ENCODE results near the gene ZNF254. TPM values are rescaled to one million over a fixed set of nuclear protein-coding genes. Genes with fewer than 3 reads are reported as not detected.

ZNF254 gene
- total and polyA plus RNA-seq, 2 of the 4 experiments (the other 2 are of a cell fraction): 4.4 to 8.8 TPM

- Histone ChIP-seq H2BK15ac (ENCODE audit: low read depth, low read length) (no peak overlapping the region), H3K79me1 (ENCODE audit: low read depth in 1 of 2, low read length in 2 of 2) (peaks cover 10 to 23% of the 10 kb centered on the region in 2 experiments; a peak in 3 of 4 replicates), H2AK5ac (ENCODE audit: low read depth, low read length) (no peak overlapping the region), H3K23ac (ENCODE audit: low read depth, low read length) (no peak overlapping the region), H4K91ac (ENCODE audit: insufficient read depth, low read depth, low read length) (no peak overlapping the region), H2AK9ac (replicated peaks; ENCODE audit: low read depth, low read length, poor library complexity) (no peak overlapping the region), H4K20me1 (ENCODE audit: insufficient read depth, low read length) (no peaks in the 10 kb centered on the region; the same call in 1 of the 2 replicates), H3K18ac (ENCODE audit: low read depth, low read length) (no peak overlapping the region), H2BK20ac (ENCODE audit: low read depth, low read length) (no peak overlapping the region), H3K4ac (ENCODE audit: low read depth, low read length) (no peak overlapping the region), H3K27ac (ENCODE audit: insufficient read depth, low read length) (no peak overlapping the region), H3K4me1 (ENCODE audit: control insufficient read depth, insufficient read depth, low read length) (no peaks in the 10 kb centered on the region), H2AFZ (replicated peaks; ENCODE audit: low read length, poor library complexity) (no peak overlapping the region), H4K5ac (ENCODE audit: low read depth, low read length) (no peak overlapping the region), H3K14ac (replicated peaks; ENCODE audit: low read depth, low read length) (no peak overlapping the region), H3K36me3 (ENCODE audit: control insufficient read depth, insufficient read depth, low read length) (peaks cover 29% of the 10 kb centered on the region), H2BK5ac (ENCODE audit: low read depth, low read length, poor library complexity, severe bottlenecking) (no peak overlapping the region), H3K56ac (ENCODE audit: extremely low read depth, insufficient read depth, low read length) (no peak overlapping the region), H3K9ac (ENCODE audit: low read depth, low read length) (no peak overlapping the region), H3K4me3 (ENCODE audit: insufficient read depth, low read depth, low read length) (no peak overlapping the region), H2BK120ac (ENCODE audit: low read depth, low read length) (no peak overlapping the region), H3K9me1 (ENCODE audit: insufficient read depth, low read length) (peaks cover 9% of the 10 kb centered on the region; the same call in 1 of the 2 replicates), H3K27me3 (ENCODE audit: control insufficient read depth, insufficient read depth, low read length) (no peaks in the 10 kb centered on the region), H4K8ac (ENCODE audit: low read depth in 2 of 2, low read length in 2 of 2) (no peak overlapping the region), H3K9me3 (ENCODE audit: control insufficient read depth, insufficient read depth, low read length) (no peaks in the 10 kb centered on the region), H3K4me2 (ENCODE audit: low read depth, low read length) (no peak overlapping the region)
- no CpG with 5 or more reads among the region's 1 CpG for WGBS, 2 experiments (ENCODE audit: extremely low coverage in 2 of 2, insufficient read length in 1 of 2)
- no peak for TF ChIP-seq USF2 (IDR thresholded peaks at IDR 0.05; ENCODE audit: low read depth, low read length)
- TF ChIP-seq CTCF (conservative IDR thresholded peaks at IDR 0.05; ENCODE audit: low read depth, low read length): no peak
- no peak for TF ChIP-seq ELK1 (IDR thresholded peaks at IDR 0.05; ENCODE audit: borderline replicate concordance, low read depth, low read length)
- no peak for TF ChIP-seq MAFK (IDR thresholded peaks at IDR 0.05; ENCODE audit: low read depth, low read length)
- no peak for TF ChIP-seq MAZ (IDR thresholded peaks at IDR 0.05; ENCODE audit: borderline replicate concordance, low read depth, low read length)
- TF ChIP-seq CEBPB (IDR thresholded peaks at IDR 0.05; ENCODE audit: low read depth, low read length): no peak
- no peak for TF ChIP-seq RFX5 (IDR thresholded peaks at IDR 0.05; ENCODE audit: low read depth, low read length)
- no peak for TF ChIP-seq MXI1 (IDR thresholded peaks at IDR 0.05; ENCODE audit: borderline replicate concordance, low read depth, low read length)
- TF ChIP-seq FOS (IDR thresholded peaks at IDR 0.05; ENCODE audit: low read depth, low read length): no peak
- no peak for TF ChIP-seq RCOR1 (IDR thresholded peaks at IDR 0.05; ENCODE audit: insufficient replicate concordance, low read length)
- no peak for TF ChIP-seq SMC3 (IDR thresholded peaks at IDR 0.05; ENCODE audit: low read depth, low read length)
- no peak for TF ChIP-seq BHLHE40 (IDR thresholded peaks at IDR 0.05; ENCODE audit: low read depth, low read length)
- dilution Hi-C loops (cut with HindIII; ENCODE audit: low sequenced_read_pairs, unreplicated experiment): no loop called here
- in situ Hi-C loops (cut with MboI; ENCODE audit: low sequenced_read_pairs): no loop called here
- ATAC-seq (ENCODE audit: low read depth) (no peak), DNase-seq (no peak)
- ChIA-PET POLR2A (ENCODE audit: unreplicated experiment) (no interaction called here), CTCF (no interaction called here)
- no TSS peak for BruUV-seq (replicated peaks)
- intact Hi-C loops (cut with micrococcal nuclease): no loop called here
Measured at GRCh38 chr19:24065243-24065642, 21.7 kb upstream of the ZNF254 start.

Measured in IMR-90 (cell line).